HG03442 (cell line): ENCODE measurements around the gene INCENP.
"Not testable (repeated sequence)": the region's sequence is repeated elsewhere in the genome, so short reads cannot be mapped to it uniquely, and the experiment has no call there.

Experiments
- ATAC-seq: cut with Tn5 transposase; IDR thresholded peaks from one replicate; pipeline ENCODE4 v1.9.1; 2021; ENCODE audit warnings: mild to moderate bottlenecking, moderate library complexity; ENCODE audit not compliant: unreplicated experiment

Gene INCENP

GRCh38 chr11:62169448-62169847, 45.6 kb downstream of the INCENP start:
- ATAC-seq, result no peak

GRCh38 chr11:62169935-62170334, 46.1 kb downstream of the INCENP start:
- no peak for ATAC-seq

GRCh38 chr11:62171261-62171723, 47.5 kb downstream of the INCENP start:
- no peak for ATAC-seq

GRCh38 chr11:62172294-62172693, 48.5 kb downstream of the INCENP start:
- no peak for ATAC-seq

- no peak for ATAC-seq
Observed at GRCh38 chr11:62176766-62177165, 53.0 kb downstream of the INCENP start.

- ATAC-seq, result no peak
Observed at GRCh38 chr11:62179995-62180394, 56.2 kb downstream of the INCENP start.

GRCh38 chr11:62181097-62181496, 57.3 kb downstream of the INCENP start:
- no peak for ATAC-seq

GRCh38 chr11:62182147-62182891, 58.5 kb downstream of the INCENP start:
- no peak for ATAC-seq

GRCh38 chr11:62186195-62186594, 62.4 kb downstream of the INCENP start:
- ATAC-seq, result no peak

- no peak for ATAC-seq
Observed at GRCh38 chr11:62190011-62190410, 66.2 kb downstream of the INCENP start, which contains the start of gene SCGB1D1. Gene SCGB1D1, plus strand, starts transcription at chr11:62190216. Its CDS starts 69 bp downstream, at chr11:62190285.

GRCh38 chr11:62193952-62194351, 70.1 kb downstream of the INCENP start:
- ATAC-seq, result no peak

GRCh38 chr11:62195010-62195409, 71.2 kb downstream of the INCENP start:
- ATAC-seq, result not testable (repeated sequence)

GRCh38 chr11:62195945-62196344, 72.1 kb downstream of the INCENP start:
- no peak for ATAC-seq

- ATAC-seq, result not testable (repeated sequence)
Observed at GRCh38 chr11:62197400-62197799, 73.6 kb downstream of the INCENP start.

GRCh38 chr11:62201376-62201775, 77.6 kb downstream of the INCENP start:
- ATAC-seq, result no peak
